GM18873 (cell line): ENCODE data around the gene ZC3H12C.
"Not testable (repeated sequence)": the region's sequence is repeated elsewhere in the genome, so short reads cannot be mapped to it uniquely, and the experiment has no call there.

ENCODE experiments used
- ATAC-seq: cut with Tn5 transposase; IDR thresholded peaks from one replicate; pipeline ENCODE4 v1.9.1; 2021; ENCODE audit warnings: mild to moderate bottlenecking, moderate library complexity, moderate number of reproducible peaks; ENCODE audit not compliant: unreplicated experiment, low FRiP score

ZC3H12C gene

DNA sequence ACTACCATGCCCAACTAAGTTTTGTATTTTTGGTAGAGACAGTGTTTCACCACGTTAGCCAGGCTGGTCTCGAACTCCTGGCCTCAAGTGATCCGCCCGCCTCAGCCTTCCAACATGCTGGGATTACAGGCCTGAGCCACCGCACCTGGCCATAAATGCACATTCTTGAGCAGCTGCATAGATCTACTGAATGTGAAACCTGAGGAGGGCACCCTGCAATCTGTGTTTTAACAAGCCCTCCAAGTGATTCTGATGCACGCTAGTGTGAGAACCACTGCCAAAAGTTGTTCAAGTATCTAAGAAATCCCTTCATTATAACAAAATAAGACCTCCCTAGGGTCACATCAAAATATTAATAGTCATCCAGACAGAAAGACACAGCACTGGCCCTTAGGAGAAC lies 113.9 kb downstream of the ZC3H12C start:
- no peak for ATAC-seq

DNA sequence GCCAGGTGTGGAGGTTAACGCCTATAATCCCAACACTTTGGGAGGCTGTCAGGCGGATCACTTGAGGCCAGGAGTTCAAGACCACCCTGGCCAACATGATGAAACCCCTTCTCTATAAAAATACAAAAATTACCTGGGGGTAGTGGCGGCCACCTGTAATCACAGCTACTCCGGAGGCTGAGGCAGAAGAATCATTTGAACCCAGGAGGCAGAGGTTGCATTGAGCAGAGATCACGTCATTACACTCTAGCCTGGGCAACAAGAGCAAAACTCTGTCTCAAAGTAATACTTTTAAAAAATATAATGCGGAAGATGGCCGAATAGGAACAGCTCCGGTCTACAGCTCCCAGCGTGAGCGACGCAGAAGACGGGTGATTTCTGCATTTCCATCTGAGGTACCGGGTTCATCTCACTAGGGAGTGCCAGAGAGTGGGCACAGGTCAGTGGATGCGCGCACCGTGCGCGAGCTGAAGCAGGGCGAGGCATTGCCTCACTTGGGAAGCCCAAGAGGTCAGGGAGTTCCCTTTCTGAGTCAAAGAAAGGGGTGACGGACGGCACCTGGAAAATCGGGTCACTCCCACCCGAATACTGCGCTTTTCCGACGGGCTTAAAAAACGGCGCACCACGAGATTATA lies 115.6 kb downstream of the ZC3H12C start:
- ATAC-seq: not testable (repeated sequence)

DNA sequence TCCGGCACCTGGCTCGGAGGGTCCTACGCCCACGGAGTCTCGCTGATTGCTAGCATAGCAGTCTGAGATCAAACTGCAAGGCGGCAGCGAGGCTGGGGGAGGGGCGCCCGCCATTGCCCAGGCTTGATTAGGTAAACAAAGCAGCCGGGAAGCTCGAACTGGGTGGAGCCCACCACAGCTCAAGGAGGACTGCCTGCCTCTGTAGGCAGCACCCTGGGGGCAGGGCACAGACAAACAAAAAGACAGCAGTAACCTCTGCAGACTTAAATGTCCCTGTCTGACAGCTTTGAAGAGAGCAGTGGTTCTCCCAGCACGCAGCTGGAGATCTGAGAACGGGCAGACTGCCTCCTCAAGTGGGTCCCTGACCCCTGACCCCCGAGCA lies 116.1 kb downstream of the ZC3H12C start:
- ATAC-seq: not testable (repeated sequence)

DNA sequence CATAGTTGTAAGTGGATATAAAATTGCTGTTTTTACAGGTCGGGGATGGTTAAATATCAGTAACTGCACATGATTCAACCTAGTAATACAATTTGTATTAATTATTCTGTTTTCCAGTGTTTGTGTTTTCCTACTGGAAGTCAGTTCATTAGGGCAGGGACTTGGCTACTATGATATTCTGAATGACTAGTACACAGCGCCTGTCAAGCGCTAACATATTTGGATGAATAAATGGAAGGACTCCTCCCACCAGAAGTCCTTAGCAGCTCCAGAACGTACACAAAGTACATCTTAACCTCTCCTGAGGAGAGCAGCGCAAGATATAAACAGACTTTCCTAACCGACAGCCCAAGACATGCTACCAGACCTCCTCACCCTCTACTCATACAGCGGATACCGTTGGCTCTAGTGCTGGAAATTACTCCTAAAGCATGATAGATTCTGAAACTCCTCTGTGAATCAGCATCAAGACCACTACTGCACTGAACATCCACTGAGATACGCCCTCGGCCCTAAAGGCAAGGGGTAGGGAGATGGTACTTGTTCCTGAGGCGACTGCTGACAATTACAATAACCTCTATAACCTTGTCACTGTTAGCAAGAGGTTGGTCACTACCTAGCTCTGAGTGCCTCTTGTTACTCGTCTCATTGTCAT lies 124.2 kb downstream of the ZC3H12C start:
- ATAC-seq: no peak

DNA sequence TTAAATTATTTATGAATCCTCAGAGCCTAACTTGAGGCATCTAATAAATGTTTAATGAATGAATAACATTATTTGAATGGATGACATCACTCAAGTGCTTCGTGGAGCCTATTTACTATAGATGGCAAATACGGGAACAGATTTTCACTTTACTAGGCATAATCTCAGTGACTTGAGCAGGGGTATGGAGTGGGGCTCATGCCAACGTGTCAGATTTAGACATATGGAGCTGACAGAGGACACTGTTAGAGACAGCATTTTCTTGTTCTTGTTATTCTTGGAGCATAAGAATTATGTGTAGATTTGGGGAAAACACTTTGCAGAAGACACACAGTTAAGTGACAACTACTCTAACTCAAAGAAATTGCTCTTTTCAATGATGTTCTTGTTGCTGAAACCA lies 124.7 kb downstream of the ZC3H12C start:
- ATAC-seq: no peak

DNA sequence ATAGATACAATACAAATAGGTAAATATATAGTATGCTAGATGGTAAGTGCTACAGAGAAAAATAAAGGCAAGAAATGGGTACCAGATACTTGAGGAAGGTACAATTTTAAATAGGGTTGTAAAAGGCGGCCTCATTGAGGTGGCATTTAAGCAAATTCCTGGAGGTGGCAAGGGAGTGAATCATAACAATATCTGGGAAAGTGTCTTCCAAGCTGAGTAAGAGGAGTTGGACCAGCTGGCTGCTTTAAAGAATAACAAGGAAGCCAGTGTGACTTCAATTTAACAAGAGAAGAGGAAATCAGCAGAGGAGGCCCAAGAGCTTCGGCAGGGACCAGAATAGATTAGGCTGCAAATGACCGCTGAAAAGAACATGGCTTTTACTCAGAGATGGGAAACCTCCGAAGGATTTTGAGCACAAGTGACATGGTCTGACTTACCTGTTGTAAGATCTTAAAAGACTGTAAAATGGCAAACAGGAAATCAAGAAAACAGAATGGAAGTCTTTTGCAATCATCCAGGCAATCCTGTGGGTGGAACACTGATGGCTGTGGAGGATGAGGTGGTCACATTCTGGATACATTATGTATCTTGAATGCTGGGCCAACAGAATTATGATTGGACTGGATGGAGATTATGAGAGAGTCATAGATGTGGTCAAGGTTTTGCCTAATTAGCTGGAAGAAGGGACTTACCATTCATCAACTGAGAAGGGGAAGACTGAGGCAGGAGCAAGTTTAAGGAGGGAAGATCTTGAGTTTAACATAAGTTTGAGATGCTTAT lies 126.0 kb downstream of the ZC3H12C start:
- ATAC-seq: no peak
